ENCODE data around the gene MTHFD1. TPM values are rescaled to one million over a fixed set of nuclear protein-coding genes. Genes with fewer than 3 reads are reported as not detected.

Gene MTHFD1
- 10 to 100 TPM; 33.3 to 39.9 (median 35.8) TPM for total RNA-seq

- peak; percentile 99 for DNase-seq (ENCODE audit: extremely low spot score)
- Histone ChIP-seq H3K4me1 (peaks cover 14 to 36% (median 32%) of the 10 kb centered on the region in 4 donors), H3K9me3 (no peaks in the 10 kb centered on the region), H3K27me3 (no peaks in the 10 kb centered on the region), H3K36me3 (peaks cover 0 to 13% (median 4%) of the 10 kb centered on the region in 4 donors), H3K27ac (replicated peaks in 1 of 4) (peak within 1 kb of the TSS; percentile 78 to 95 (median 88)), H3K4me3 (peak within 1 kb of the TSS; percentile 64 to 75 (median 66))
- peak; percentile 76 to 91 for TF ChIP-seq POLR2AphosphoS5 (IDR thresholded peaks at IDR 0.05)
- peak in 1 of 3 experiments; percentile 4 for TF ChIP-seq CTCF (IDR thresholded peaks at IDR 0.05)
- TF ChIP-seq POLR2A (IDR thresholded peaks at IDR 0.05; ENCODE audit: low read depth) = no peak
- intact Hi-C loops (cut with DNase I) = loop anchor here (5.0 kb wide), 1 partner anchor 46 kb away; no protein-coding TSS in a partner anchor
- under 1% methylated on average over 39 of the region's 58 CpGs for WGBS
Measured at GRCh38 chr14:64387782-64388532, at the start of gene MTHFD1. TSS of gene MTHFD1 (plus strand) at chr14:64388353. CDS start at chr14:64388428, 75 bp downstream.

- no peaks in the 10 kb centered on the region for H3K27me3 ChIP-seq
- H3K9me3 ChIP-seq = peaks cover 0 to 4% (median 0%) of the 10 kb centered on the region in 4 donors
- DNase-seq (ENCODE audit: extremely low spot score) = peak; percentile 96
- no peaks in the 10 kb centered on the region for H3K36me3 ChIP-seq
- no peak for TF ChIP-seq EP300 (IDR thresholded peaks at IDR 0.05)
- TF ChIP-seq CTCF (IDR thresholded peaks at IDR 0.05) = no peak
- TF ChIP-seq POLR2AphosphoS5 (IDR thresholded peaks at IDR 0.05) = peak; percentile 88 to 92
- TF ChIP-seq POLR2A (IDR thresholded peaks at IDR 0.05; ENCODE audit: low read depth) = peak; percentile 29
- H3K4me1 ChIP-seq = peaks cover 10 to 18% (median 14%) of the 10 kb centered on the region in 4 donors
- H3K27ac ChIP-seq (replicated peaks in 1 of 4) = peak overlapping the region; percentile 85 to 93 (median 89)
- H3K4me3 ChIP-seq = peak overlapping the region; percentile 77 to 92 (median 83)
- 2% methylated on average over 22 of the region's 49 CpGs for WGBS
- intact Hi-C loops (cut with DNase I) = loop anchor here (10.0 kb wide), 1 partner anchor 166 kb away; the partner anchor contains the start of genes ZBTB1 and ZBTB25
Measured at GRCh38 chr14:64338616-64339316, 49.4 kb upstream of the MTHFD1 start.

- intact Hi-C loops (cut with DNase I) = loop anchor here (5.0 kb wide), 2 partner anchors 47 to 137 kb away; partner anchors contain the start of gene MTHFD1
- H3K27me3 ChIP-seq = no peaks in the 10 kb centered on the region
- H3K4me1 ChIP-seq = peaks cover 10 to 18% (median 14%) of the 10 kb centered on the region in 4 donors
- no peaks in the 10 kb centered on the region for H3K36me3 ChIP-seq
- no peak overlapping the region for H3K4me3 ChIP-seq
- WGBS = 98% methylated on average over 8 of the region's 8 CpGs
- TF ChIP-seq CTCF (IDR thresholded peaks at IDR 0.05) = no peak
- TF ChIP-seq POLR2AphosphoS5 (IDR thresholded peaks at IDR 0.05) = no peak
- no peak for TF ChIP-seq POLR2A (IDR thresholded peaks at IDR 0.05; ENCODE audit: low read depth)
- TF ChIP-seq EP300 (IDR thresholded peaks at IDR 0.05) = no peak
- H3K27ac ChIP-seq (replicated peaks in 1 of 4) = no peak overlapping the region
- DNase-seq (ENCODE audit: extremely low spot score) = no peak
- peaks cover 0 to 4% (median 0%) of the 10 kb centered on the region in 4 donors for H3K9me3 ChIP-seq
Measured at GRCh38 chr14:64340560-64341196, 47.5 kb upstream of the MTHFD1 start.

GRCh38 chr14:64347748-64348147 is 40.4 kb upstream of the MTHFD1 start:
- Histone ChIP-seq H3K4me3 (no peak overlapping the region), H3K9me3 (no peaks in the 10 kb centered on the region), H3K27ac (replicated peaks in 1 of 4) (no peak overlapping the region), H3K36me3 (no peaks in the 10 kb centered on the region), H3K27me3 (no peaks in the 10 kb centered on the region), H3K4me1 (no peaks in the 10 kb centered on the region)
- no peak for DNase-seq (ENCODE audit: extremely low spot score)
- WGBS = 92% methylated on average over 3 of the region's 3 CpGs
- intact Hi-C loops (cut with DNase I) = no loop called here
- no peak for TF ChIP-seq EP300 (IDR thresholded peaks at IDR 0.05)
- no peak for TF ChIP-seq POLR2AphosphoS5 (IDR thresholded peaks at IDR 0.05)
- TF ChIP-seq CTCF (IDR thresholded peaks at IDR 0.05) = no peak
- TF ChIP-seq POLR2A (IDR thresholded peaks at IDR 0.05; ENCODE audit: low read depth) = no peak
